ENCODE measurements around the gene SAA4.
"Not testable (repeated sequence)": the region's sequence is repeated elsewhere in the genome, so short reads cannot be mapped to it uniquely, and the experiment has no call there.

SAA4 gene

GRCh38 chr11:18264677-18265555, 28.3 kb upstream of the SAA4 start:
- Histone ChIP-seq H3K27me3 (ENCODE audit: insufficient read depth, low read length) (no peaks in the 10 kb centered on the region), H3K4me1 (ENCODE audit: insufficient read depth, low read length) (0 out of 2 replicates have a peak, but pooled peaks cover 2% of the 10 kb centered on the region), H3K9ac (ENCODE audit: low read depth, low read length) (no peak overlapping the region), H3K27ac (ENCODE audit: low read length) (no peak overlapping the region), H3K4me3 (ENCODE audit: low read length) (no peak overlapping the region), H3K36me3 (ENCODE audit: insufficient read depth, low read depth, low read length) (no peaks in the 10 kb centered on the region), H3K9me3 (ENCODE audit: insufficient read depth, low read depth, low read length) (no peaks in the 10 kb centered on the region)

- Histone ChIP-seq H3K4me1 (ENCODE audit: insufficient read depth, low read length) (0 out of 2 replicates have a peak, but pooled peaks cover 2% of the 10 kb centered on the region), H3K4me3 (ENCODE audit: low read length) (no peak overlapping the region), H3K9ac (ENCODE audit: low read depth, low read length) (no peak overlapping the region), H3K27ac (ENCODE audit: low read length) (no peak overlapping the region), H3K9me3 (ENCODE audit: insufficient read depth, low read depth, low read length) (no peaks in the 10 kb centered on the region), H3K36me3 (ENCODE audit: insufficient read depth, low read depth, low read length) (no peaks in the 10 kb centered on the region), H3K27me3 (ENCODE audit: insufficient read depth, low read length) (no peaks in the 10 kb centered on the region)
Observed at GRCh38 chr11:18264035-18264434, 27.4 kb upstream of the SAA4 start.

GRCh38 chr11:18262681-18263350, 26.2 kb upstream of the SAA4 start:
- H3K27ac ChIP-seq (ENCODE audit: low read length); H3K36me3 ChIP-seq (ENCODE audit: insufficient read depth, low read depth, low read length): not testable (repeated sequence)

GRCh38 chr11:18261721-18262120, 25.1 kb upstream of the SAA4 start:
- H3K36me3 ChIP-seq (ENCODE audit: insufficient read depth, low read depth, low read length) = no peaks in the 10 kb centered on the region
- 0 out of 2 replicates have a peak, but pooled peaks cover 2% of the 10 kb centered on the region for H3K4me1 ChIP-seq (ENCODE audit: insufficient read depth, low read length)
- H3K4me3 ChIP-seq (ENCODE audit: low read length) = no peak overlapping the region
- H3K9me3 ChIP-seq (ENCODE audit: insufficient read depth, low read depth, low read length) = no peaks in the 10 kb centered on the region
- no peak overlapping the region for H3K27ac ChIP-seq (ENCODE audit: low read length)
- H3K27me3 ChIP-seq (ENCODE audit: insufficient read depth, low read length) = no peaks in the 10 kb centered on the region
- no peak overlapping the region for H3K9ac ChIP-seq (ENCODE audit: low read depth, low read length)

More at GRCh38 chr11:18262681-18263350, 26.2 kb upstream of the SAA4 start:
- H3K4me3 ChIP-seq (ENCODE audit: low read length); H3K9me3 ChIP-seq (ENCODE audit: insufficient read depth, low read depth, low read length); H3K27me3 ChIP-seq (ENCODE audit: insufficient read depth, low read length); H3K9ac ChIP-seq (ENCODE audit: low read depth, low read length); H3K4me1 ChIP-seq (ENCODE audit: insufficient read depth, low read length): not testable (repeated sequence)

GRCh38 chr11:18259259-18259658, 22.7 kb upstream of the SAA4 start:
- H3K9me3 ChIP-seq (ENCODE audit: insufficient read depth, low read depth, low read length) = no peaks in the 10 kb centered on the region
- H3K27me3 ChIP-seq (ENCODE audit: insufficient read depth, low read length) = no peaks in the 10 kb centered on the region
- H3K9ac ChIP-seq (ENCODE audit: low read depth, low read length) = no peak overlapping the region
- H3K27ac ChIP-seq (ENCODE audit: low read length) = no peak overlapping the region
- no peaks in the 10 kb centered on the region for H3K36me3 ChIP-seq (ENCODE audit: insufficient read depth, low read depth, low read length)
- no peak overlapping the region for H3K4me3 ChIP-seq (ENCODE audit: low read length)
- 0 out of 2 replicates have a peak, but pooled peaks cover 2% of the 10 kb centered on the region for H3K4me1 ChIP-seq (ENCODE audit: insufficient read depth, low read length)

GRCh38 chr11:18254781-18255361, 18.3 kb upstream of the SAA4 start:
- H3K36me3 ChIP-seq (ENCODE audit: insufficient read depth, low read depth, low read length) = no peaks in the 10 kb centered on the region
- H3K9me3 ChIP-seq (ENCODE audit: insufficient read depth, low read depth, low read length) = no peaks in the 10 kb centered on the region
- H3K27me3 ChIP-seq (ENCODE audit: insufficient read depth, low read length) = no peaks in the 10 kb centered on the region
- H3K9ac ChIP-seq (ENCODE audit: low read depth, low read length) = no peak overlapping the region
- no peak overlapping the region for H3K27ac ChIP-seq (ENCODE audit: low read length)
- H3K4me3 ChIP-seq (ENCODE audit: low read length) = no peak overlapping the region
- H3K4me1 ChIP-seq (ENCODE audit: insufficient read depth, low read length) = no peaks in the 10 kb centered on the region

GRCh38 chr11:18253778-18254338, 17.3 kb upstream of the SAA4 start:
- Histone ChIP-seq H3K9ac (ENCODE audit: low read depth, low read length) (no peak overlapping the region), H3K36me3 (ENCODE audit: insufficient read depth, low read depth, low read length) (no peaks in the 10 kb centered on the region), H3K4me3 (ENCODE audit: low read length) (no peak overlapping the region), H3K9me3 (ENCODE audit: insufficient read depth, low read depth, low read length) (no peaks in the 10 kb centered on the region), H3K4me1 (ENCODE audit: insufficient read depth, low read length) (no peaks in the 10 kb centered on the region), H3K27me3 (ENCODE audit: insufficient read depth, low read length) (no peaks in the 10 kb centered on the region), H3K27ac (ENCODE audit: low read length) (no peak overlapping the region)

GRCh38 chr11:18253233-18253632, 16.6 kb upstream of the SAA4 start:
- Histone ChIP-seq H3K9me3 (ENCODE audit: insufficient read depth, low read depth, low read length) (no peaks in the 10 kb centered on the region), H3K36me3 (ENCODE audit: insufficient read depth, low read depth, low read length) (no peaks in the 10 kb centered on the region), H3K9ac (ENCODE audit: low read depth, low read length) (no peak overlapping the region), H3K27me3 (ENCODE audit: insufficient read depth, low read length) (no peaks in the 10 kb centered on the region), H3K27ac (ENCODE audit: low read length) (no peak overlapping the region), H3K4me1 (ENCODE audit: insufficient read depth, low read length) (no peaks in the 10 kb centered on the region), H3K4me3 (ENCODE audit: low read length) (no peak overlapping the region)

GRCh38 chr11:18248561-18248960, 12.0 kb upstream of the SAA4 start, which contains the start of gene SAA2:
Gene SAA2 (minus strand): TSS chr11:18248668. CDS start chr11:18248011, 657 bp downstream.
- no peak within 1 kb of the TSS for H3K4me3 ChIP-seq (ENCODE audit: low read length)
- no peaks in the 10 kb centered on the region for H3K4me1 ChIP-seq (ENCODE audit: insufficient read depth, low read length)
- H3K27ac ChIP-seq (ENCODE audit: low read length) = no peak within 1 kb of the TSS
- H3K9me3 ChIP-seq (ENCODE audit: insufficient read depth, low read depth, low read length) = peaks cover under 1% of the 10 kb centered on the region; the same call in 1 of the 2 replicates
- no peak within 1 kb of the TSS for H3K9ac ChIP-seq (ENCODE audit: low read depth, low read length)
- no peaks in the 10 kb centered on the region for H3K27me3 ChIP-seq (ENCODE audit: insufficient read depth, low read length)
- H3K36me3 ChIP-seq (ENCODE audit: insufficient read depth, low read depth, low read length) = no peaks in the 10 kb centered on the region

- H3K27ac ChIP-seq (ENCODE audit: low read length); H3K4me1 ChIP-seq (ENCODE audit: insufficient read depth, low read length); H3K9me3 ChIP-seq (ENCODE audit: insufficient read depth, low read depth, low read length); H3K4me3 ChIP-seq (ENCODE audit: low read length); H3K36me3 ChIP-seq (ENCODE audit: insufficient read depth, low read depth, low read length); H3K27me3 ChIP-seq (ENCODE audit: insufficient read depth, low read length); H3K9ac ChIP-seq (ENCODE audit: low read depth, low read length): not testable (repeated sequence)
Observed at GRCh38 chr11:18247191-18247581, 10.6 kb upstream of the SAA4 start.

- not testable (repeated sequence) for H3K9ac ChIP-seq (ENCODE audit: low read depth, low read length); H3K4me3 ChIP-seq (ENCODE audit: low read length); H3K9me3 ChIP-seq (ENCODE audit: insufficient read depth, low read depth, low read length)
Observed at GRCh38 chr11:18246379-18247190, 10.0 kb upstream of the SAA4 start.

More at GRCh38 chr11:18246379-18247190, 10.0 kb upstream of the SAA4 start:
- H3K36me3 ChIP-seq (ENCODE audit: insufficient read depth, low read depth, low read length); H3K27me3 ChIP-seq (ENCODE audit: insufficient read depth, low read length); H3K27ac ChIP-seq (ENCODE audit: low read length); H3K4me1 ChIP-seq (ENCODE audit: insufficient read depth, low read length): not testable (repeated sequence)

Data from iPS-20b (cell line).